PFSK-1 (cell line): Measurements from ENCODE around the gene CFAP157.

Source experiments
- FOXP2 ChIP-seq: optimal IDR thresholded peaks from 2 replicates; pipeline ENCODE3; 2011; ENCODE audit warnings: borderline replicate concordance, control low read depth, inconsistent platforms; ENCODE audit not compliant: insufficient read depth; ENCODE audit errors: extremely low read length, extremely low read depth
- POLR2AphosphoS5 ChIP-seq: IDR thresholded peaks from 2 replicates; pipeline ENCODE4 v1.6.1; 2012; ENCODE audit warnings: low read depth, mild to moderate bottlenecking, control low read depth, low read length, moderate library complexity
- REST ChIP-seq, 2 experiments: IDR thresholded peaks; 2 replicates each; pipeline versions ENCODE4 v1.6.1 to v1.8.0; 2011 to 2012; ENCODE audit warnings: low read depth in 2 of 2, low read length in 2 of 2, control low read depth in 1 of 2, inconsistent platforms in 1 of 2, mild to moderate bottlenecking in 1 of 2, moderate library complexity in 1 of 2; ENCODE audit not compliant: insufficient read depth in 1 of 2
- SIN3A ChIP-seq: IDR thresholded peaks from 2 replicates; pipeline ENCODE4 v1.6.1; 2012; ENCODE audit warnings: mild to moderate bottlenecking, low read length, moderate library complexity, borderline replicate concordance; ENCODE audit not compliant: insufficient read depth
- TAF1 ChIP-seq: IDR thresholded peaks from 2 replicates; pipeline ENCODE4 v1.6.1; 2012; ENCODE audit warnings: low read length, control low read depth, borderline replicate concordance; ENCODE audit not compliant: insufficient read depth

Gene CFAP157

GRCh38 chr9:127733614-127734013 lies 26.8 kb downstream of the CFAP157 start:
- TF ChIP-seq REST (IDR thresholded peaks at IDR 0.05; ENCODE audit: insufficient read depth in 1 of 2, low read depth in 2 of 2, low read length in 2 of 2) (no peak), TAF1 (no peak), SIN3A (no peak), FOXP2 (no peak), POLR2AphosphoS5 (no peak)

GRCh38 chr9:127734247-127734746 lies 27.5 kb downstream of the CFAP157 start:
- TF ChIP-seq FOXP2 = no peak
- no peak for TF ChIP-seq SIN3A
- TF ChIP-seq POLR2AphosphoS5 = no peak
- TF ChIP-seq REST (IDR thresholded peaks at IDR 0.05; ENCODE audit: insufficient read depth in 1 of 2, low read depth in 2 of 2, low read length in 2 of 2) = no peak
- no peak for TF ChIP-seq TAF1

- TF ChIP-seq TAF1 (peak; percentile 75; the same call in 1 of the 2 replicates), REST (IDR thresholded peaks at IDR 0.05; ENCODE audit: insufficient read depth in 1 of 2, low read depth in 2 of 2, low read length in 2 of 2) (no peak), POLR2AphosphoS5 (peak; percentile 70), FOXP2 (no peak), SIN3A (0 out of 2 replicates have a peak, but pooled peaks have one; percentile 16)
These were observed 28.1 kb downstream of the CFAP157 start, which contains the start of gene TOR2A for GRCh38 chr9:127734747-127735529. TSS of gene TOR2A (minus strand) at chr9:127735294. CDS start at chr9:127735270, 24 bp downstream.

GRCh38 chr9:127735530-127736185 lies 28.9 kb downstream of the CFAP157 start:
- TF ChIP-seq FOXP2 (no peak), REST (IDR thresholded peaks at IDR 0.05; ENCODE audit: insufficient read depth in 1 of 2, low read depth in 2 of 2, low read length in 2 of 2) (no peak), SIN3A (no peak), POLR2AphosphoS5 (no peak), TAF1 (no peak)
